Measurements from ENCODE around the gene MYCT1. TPM values are rescaled to one million over a fixed set of nuclear protein-coding genes. Genes with fewer than 3 reads are reported as not detected.

The MYCT1 gene
- total and polyA plus RNA-seq, 2 donors from 2014 or later, result 6.4 to 14.2 TPM

- intact Hi-C loops (cut with DNase I), result no loop called here
- no peaks in the 10 kb centered on the region for H3K27me3 ChIP-seq (ENCODE audit: control insufficient read depth, insufficient read depth, low read length)
- no peak for TF ChIP-seq CTCF (IDR thresholded peaks at IDR 0.05; ENCODE audit: borderline replicate concordance, extremely low read depth, insufficient read depth)
- H3K36me3 ChIP-seq (ENCODE audit: control insufficient read depth in 2 of 3, insufficient read depth in 3 of 3, low read length in 3 of 3), result no peaks in the 10 kb centered on the region
- no peak for DNase-seq
- FAIRE-seq, result no peak
- no peak overlapping the region for H3K4me3 ChIP-seq (ENCODE audit: low read length in 3 of 3)
- no peaks in the 10 kb centered on the region for H3K9me3 ChIP-seq (ENCODE audit: control insufficient read depth in 2 of 3, insufficient read depth in 1 of 3, low read length in 3 of 3)
- no peak overlapping the region for H3K9ac ChIP-seq (ENCODE audit: low read length in 3 of 3)
- H3K4me1 ChIP-seq (ENCODE audit: control insufficient read depth in 2 of 3, insufficient read depth in 2 of 3, low read depth in 1 of 3, low read length in 3 of 3), result no peaks in the 10 kb centered on the region
- no peak overlapping the region for H3K27ac ChIP-seq (ENCODE audit: low read depth in 2 of 2, low read length in 2 of 2)
Measured at GRCh38 chr6:152769159-152769558, 71.5 kb downstream of the MYCT1 start.

GRCh38 chr6:152769993-152770392 is 72.3 kb downstream of the MYCT1 start:
- intact Hi-C loops (cut with DNase I), result no loop called here
- Histone ChIP-seq H3K36me3 (ENCODE audit: control insufficient read depth in 2 of 3, insufficient read depth in 3 of 3, low read length in 3 of 3) (no peaks in the 10 kb centered on the region), H3K4me1 (ENCODE audit: control insufficient read depth in 2 of 3, insufficient read depth in 2 of 3, low read depth in 1 of 3, low read length in 3 of 3) (no peaks in the 10 kb centered on the region), H3K9me3 (ENCODE audit: control insufficient read depth in 2 of 3, insufficient read depth in 1 of 3, low read length in 3 of 3) (no peaks in the 10 kb centered on the region), H3K4me3 (ENCODE audit: low read length in 3 of 3) (no peak overlapping the region), H3K9ac (ENCODE audit: low read length in 3 of 3) (no peak overlapping the region), H3K27ac (ENCODE audit: low read depth in 2 of 2, low read length in 2 of 2) (no peak overlapping the region), H3K27me3 (ENCODE audit: control insufficient read depth, insufficient read depth, low read length) (no peaks in the 10 kb centered on the region)
- no peak for DNase-seq
- no peak for TF ChIP-seq CTCF (IDR thresholded peaks at IDR 0.05; ENCODE audit: borderline replicate concordance, extremely low read depth, insufficient read depth)
- no peak for FAIRE-seq

GRCh38 chr6:152771061-152771687 is 73.5 kb downstream of the MYCT1 start:
- Histone ChIP-seq H3K9me3 (ENCODE audit: control insufficient read depth in 2 of 3, insufficient read depth in 1 of 3, low read length in 3 of 3) (no peaks in the 10 kb centered on the region), H3K9ac (ENCODE audit: low read length in 3 of 3) (no peak overlapping the region)
- no peak for FAIRE-seq

More at GRCh38 chr6:152771061-152771687, 73.5 kb downstream of the MYCT1 start:
- intact Hi-C loops (cut with DNase I), result no loop called here
- no peak for DNase-seq
- Histone ChIP-seq H3K27me3 (ENCODE audit: control insufficient read depth, insufficient read depth, low read length) (no peaks in the 10 kb centered on the region), H3K27ac (ENCODE audit: low read depth in 2 of 2, low read length in 2 of 2) (no peak overlapping the region), H3K4me1 (ENCODE audit: control insufficient read depth in 2 of 3, insufficient read depth in 2 of 3, low read depth in 1 of 3, low read length in 3 of 3) (no peaks in the 10 kb centered on the region), H3K4me3 (ENCODE audit: low read length in 3 of 3) (no peak overlapping the region), H3K36me3 (ENCODE audit: control insufficient read depth in 2 of 3, insufficient read depth in 3 of 3, low read length in 3 of 3) (no peaks in the 10 kb centered on the region)
- no peak for TF ChIP-seq CTCF (IDR thresholded peaks at IDR 0.05; ENCODE audit: borderline replicate concordance, extremely low read depth, insufficient read depth)

Other genes starting within 250 kb of the MYCT1 start
- 216 TPM for gene SYNE1, start 60.5 kb upstream of the MYCT1 start, total RNA-seq
- 47.8 TPM for gene SYNE1, start 60.5 kb upstream of the MYCT1 start, polyA plus RNA-seq (ENCODE audit: insufficient read depth, low read depth, low replicate concordance)
- 0.76 TPM for gene VIP, start 52.9 kb downstream of the MYCT1 start, total RNA-seq
- gene VIP, start 52.9 kb downstream of the MYCT1 start, polyA plus RNA-seq (ENCODE audit: insufficient read depth, low read depth, low replicate concordance), result 1.4 TPM

Data from kidney (tissue), 14 donors.